ENCODE data around the gene GDF10. TPM values are rescaled to one million over a fixed set of nuclear protein-coding genes. Genes with fewer than 3 reads are reported as not detected.

GDF10 gene
- total RNA-seq, 3 donors from 2014 or later (not counting 1 experiment from before 2014, with no cell fraction given), result not detected

DNA sequence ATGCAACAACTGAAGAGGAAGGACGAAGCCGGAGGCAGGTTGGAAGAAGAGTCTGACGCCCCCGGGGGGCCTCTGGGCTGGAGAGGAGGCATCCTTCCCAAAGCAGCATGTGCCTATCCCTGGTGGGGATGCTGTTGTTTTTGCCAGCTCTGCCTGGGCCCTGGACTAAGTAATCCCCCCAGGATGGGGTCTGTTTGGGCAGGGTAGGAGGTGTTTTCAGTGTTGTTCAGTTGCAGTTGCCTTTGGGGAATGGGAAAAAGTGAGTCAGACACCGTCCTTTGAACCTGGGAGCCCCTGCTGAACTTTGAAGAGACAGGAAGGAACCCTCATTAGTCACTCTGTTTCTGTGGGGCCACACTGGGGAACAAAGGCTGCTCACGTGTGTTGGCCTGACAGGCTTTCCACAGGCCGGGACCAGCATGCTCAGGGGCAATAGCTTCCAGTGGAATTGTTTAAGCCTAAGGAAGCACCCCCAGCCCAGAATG lies 35.2 kb upstream of the GDF10 start:
- peak in 1 of 2 donors; percentile 60 for DNase-seq
- no peak overlapping the region for H3K4me3 ChIP-seq (ENCODE audit: low read length)
- ATAC-seq, result peak in 1 of 3 donors; percentile 26
- 62% methylated on average over 7 of the region's 7 CpGs for WGBS (ENCODE audit: insufficient coverage)
- TF ChIP-seq, protein P1, sequence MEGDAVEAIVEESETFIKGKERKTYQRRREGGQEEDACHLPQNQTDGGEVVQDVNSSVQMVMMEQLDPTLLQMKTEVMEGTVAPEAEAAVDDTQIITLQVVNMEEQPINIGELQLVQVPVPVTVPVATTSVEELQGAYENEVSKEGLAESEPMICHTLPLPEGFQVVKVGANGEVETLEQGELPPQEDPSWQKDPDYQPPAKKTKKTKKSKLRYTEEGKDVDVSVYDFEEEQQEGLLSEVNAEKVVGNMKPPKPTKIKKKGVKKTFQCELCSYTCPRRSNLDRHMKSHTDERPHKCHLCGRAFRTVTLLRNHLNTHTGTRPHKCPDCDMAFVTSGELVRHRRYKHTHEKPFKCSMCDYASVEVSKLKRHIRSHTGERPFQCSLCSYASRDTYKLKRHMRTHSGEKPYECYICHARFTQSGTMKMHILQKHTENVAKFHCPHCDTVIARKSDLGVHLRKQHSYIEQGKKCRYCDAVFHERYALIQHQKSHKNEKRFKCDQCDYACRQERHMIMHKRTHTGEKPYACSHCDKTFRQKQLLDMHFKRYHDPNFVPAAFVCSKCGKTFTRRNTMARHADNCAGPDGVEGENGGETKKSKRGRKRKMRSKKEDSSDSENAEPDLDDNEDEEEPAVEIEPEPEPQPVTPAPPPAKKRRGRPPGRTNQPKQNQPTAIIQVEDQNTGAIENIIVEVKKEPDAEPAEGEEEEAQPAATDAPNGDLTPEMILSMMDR (IDR thresholded peaks at IDR 0.05), result no peak
- Mint-ChIP-seq H3K27me3 (ENCODE audit: low read depth in 2 of 2) (peaks cover 0 to 11% of the 10 kb centered on the region in 2 donors), H3K36me3 (no peaks in the 10 kb centered on the region), H3K9me3 (no peaks in the 10 kb centered on the region), H3K27ac (no peak overlapping the region), H3K4me1 (peaks cover 8 to 14% of the 10 kb centered on the region in 2 donors), H3K4me3 (no peak overlapping the region)
- intact Hi-C loops (cut with micrococcal nuclease), result no loop called here
- H3K36me3 ChIP-seq (ENCODE audit: control insufficient read depth, insufficient read depth, low read length), result no peaks in the 10 kb centered on the region
- no peak overlapping the region for H3K27ac ChIP-seq (ENCODE audit: low read length)
- H3K9me3 ChIP-seq (ENCODE audit: control insufficient read depth, insufficient read depth, low read length), result no peaks in the 10 kb centered on the region
- H3K4me1 ChIP-seq (ENCODE audit: control insufficient read depth, insufficient read depth, low read length), result peaks cover 19% of the 10 kb centered on the region
- no peaks in the 10 kb centered on the region for H3K27me3 ChIP-seq (ENCODE audit: control insufficient read depth, insufficient read depth, low read length)

DNA sequence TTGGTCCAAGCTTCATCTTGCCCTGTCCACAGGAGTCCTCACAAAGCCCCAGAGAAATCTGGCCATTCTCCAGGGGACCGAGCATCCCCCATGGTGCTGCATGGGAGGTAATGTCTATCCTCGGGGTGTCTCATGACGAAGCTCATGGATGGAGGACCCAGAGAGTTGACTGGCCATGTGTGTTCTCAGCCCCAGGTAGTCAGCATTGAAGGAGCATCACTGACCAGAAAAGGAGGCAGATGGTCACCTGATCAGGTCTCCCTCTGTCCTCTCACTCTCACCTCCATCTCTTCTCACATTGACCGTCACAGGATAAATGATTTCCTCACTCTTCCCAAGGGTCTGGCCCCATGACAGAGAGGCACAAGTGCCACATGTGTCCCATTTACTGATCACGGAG lies 33.4 kb upstream of the GDF10 start:
- H3K27me3 ChIP-seq (ENCODE audit: control insufficient read depth, insufficient read depth, low read length), result no peaks in the 10 kb centered on the region
- Mint-ChIP-seq H3K36me3 (no peaks in the 10 kb centered on the region), H3K4me1 (no peaks in the 10 kb centered on the region), H3K4me3 (no peak overlapping the region), H3K9me3 (no peaks in the 10 kb centered on the region), H3K27ac (no peak overlapping the region), H3K27me3 (ENCODE audit: low read depth in 2 of 2) (peaks cover 0 to 11% of the 10 kb centered on the region in 2 donors)
- TF ChIP-seq, protein P1 (IDR thresholded peaks at IDR 0.05), result no peak
- DNase-seq (no peak), ATAC-seq (no peak)
- H3K27ac ChIP-seq (ENCODE audit: low read length), result no peak overlapping the region
- intact Hi-C loops (cut with micrococcal nuclease), result no loop called here
- no peaks in the 10 kb centered on the region for H3K9me3 ChIP-seq (ENCODE audit: control insufficient read depth, insufficient read depth, low read length)
- H3K4me3 ChIP-seq (ENCODE audit: low read length), result no peak overlapping the region
- H3K36me3 ChIP-seq (ENCODE audit: control insufficient read depth, insufficient read depth, low read length), result no peaks in the 10 kb centered on the region
- WGBS (ENCODE audit: insufficient coverage), result 90% methylated on average over 5 of the region's 5 CpGs
- peaks cover 8% of the 10 kb centered on the region for H3K4me1 ChIP-seq (ENCODE audit: control insufficient read depth, insufficient read depth, low read length)

DNA sequence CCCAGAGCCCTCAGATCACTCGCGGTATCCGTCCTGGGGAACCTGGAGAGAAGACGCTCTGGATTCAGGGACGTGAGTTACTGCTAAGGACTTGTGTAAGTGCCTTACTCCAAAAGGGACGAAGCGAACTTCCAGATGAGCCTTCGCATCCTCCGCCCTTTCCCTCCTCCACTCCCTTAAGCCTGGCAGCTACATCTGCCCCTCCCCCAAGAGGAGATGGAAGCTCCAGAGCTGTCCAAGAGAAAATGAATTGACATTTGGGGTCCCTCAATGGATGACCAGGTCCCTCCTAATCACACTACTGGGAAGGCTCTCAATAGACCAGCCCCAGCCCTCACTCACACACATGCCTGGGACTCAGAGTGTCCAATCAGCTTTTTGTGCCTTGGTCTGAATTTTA lies 31.3 kb upstream of the GDF10 start:
- no peak overlapping the region for H3K27ac ChIP-seq (ENCODE audit: low read length)
- H3K36me3 ChIP-seq (ENCODE audit: control insufficient read depth, insufficient read depth, low read length), result no peaks in the 10 kb centered on the region
- no peaks in the 10 kb centered on the region for H3K9me3 Mint-ChIP-seq
- H3K4me3 ChIP-seq (ENCODE audit: low read length), result no peak overlapping the region
- ATAC-seq, result no peak
- no peaks in the 10 kb centered on the region for H3K4me1 Mint-ChIP-seq
- H3K27me3 ChIP-seq (ENCODE audit: control insufficient read depth, insufficient read depth, low read length), result no peaks in the 10 kb centered on the region
- H3K27ac Mint-ChIP-seq, result no peak overlapping the region
- 95% methylated on average over 9 of the region's 9 CpGs for WGBS (ENCODE audit: insufficient coverage)
- no peaks in the 10 kb centered on the region for H3K36me3 Mint-ChIP-seq
- H3K4me3 Mint-ChIP-seq, result no peak overlapping the region
- no peaks in the 10 kb centered on the region for H3K9me3 ChIP-seq (ENCODE audit: control insufficient read depth, insufficient read depth, low read length)
- intact Hi-C loops (cut with micrococcal nuclease), result no loop called here
- peaks cover 0 to 11% of the 10 kb centered on the region in 2 donors for H3K27me3 Mint-ChIP-seq (ENCODE audit: low read depth in 2 of 2)
- H3K4me1 ChIP-seq (ENCODE audit: control insufficient read depth, insufficient read depth, low read length), result peaks cover 8% of the 10 kb centered on the region
- DNase-seq, result no peak
- TF ChIP-seq, protein P1 (IDR thresholded peaks at IDR 0.05), result no peak

DNA sequence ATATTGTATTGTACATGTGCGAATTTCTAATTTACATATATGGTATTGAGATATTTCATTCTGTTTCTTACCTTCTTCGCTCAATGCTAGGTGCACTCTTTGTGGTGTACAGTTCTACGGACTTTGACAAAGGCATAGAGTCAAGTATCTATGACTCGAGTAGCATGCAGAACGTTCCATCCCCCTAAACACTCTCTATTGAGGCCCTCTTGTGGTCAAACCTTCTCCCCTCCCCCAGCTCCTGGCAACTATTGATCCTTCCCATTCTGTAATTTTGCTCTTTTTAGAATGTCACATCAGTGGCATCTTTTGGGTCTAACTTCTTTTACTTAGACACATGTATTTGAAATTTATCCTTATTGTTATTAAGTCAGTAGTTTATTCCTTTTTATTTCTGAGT lies 30.7 kb upstream of the GDF10 start:
- intact Hi-C loops (cut with micrococcal nuclease), result no loop called here
- Mint-ChIP-seq H3K27me3 (ENCODE audit: low read depth in 2 of 2) (peaks cover 0 to 7% of the 10 kb centered on the region in 2 donors), H3K9me3 (no peaks in the 10 kb centered on the region), H3K27ac (no peak overlapping the region), H3K4me3 (no peak overlapping the region), H3K4me1 (no peaks in the 10 kb centered on the region), H3K36me3 (no peaks in the 10 kb centered on the region)
- H3K27me3 ChIP-seq (ENCODE audit: control insufficient read depth, insufficient read depth, low read length), result no peaks in the 10 kb centered on the region
- no peaks in the 10 kb centered on the region for H3K9me3 ChIP-seq (ENCODE audit: control insufficient read depth, insufficient read depth, low read length)
- no peak overlapping the region for H3K27ac ChIP-seq (ENCODE audit: low read length)
- ATAC-seq (no peak), DNase-seq (peak in 1 of 2 donors; percentile 26)
- 65% methylated on average over 4 of the region's 5 CpGs for WGBS (ENCODE audit: insufficient coverage)
- peaks cover 8% of the 10 kb centered on the region for H3K4me1 ChIP-seq (ENCODE audit: control insufficient read depth, insufficient read depth, low read length)
- H3K36me3 ChIP-seq (ENCODE audit: control insufficient read depth, insufficient read depth, low read length), result no peaks in the 10 kb centered on the region
- TF ChIP-seq, protein P1 (IDR thresholded peaks at IDR 0.05), result no peak
- H3K4me3 ChIP-seq (ENCODE audit: low read length), result no peak overlapping the region
